ENCODE data around the gene C14orf132. TPM values are rescaled to one million over a fixed set of nuclear protein-coding genes. Genes with fewer than 3 reads are reported as not detected.
A peak's percentile ranks its signal among the peaks of the same experiment; 100 is the strongest.

The C14orf132 gene
- total RNA-seq, 4 donors from 2014 or later = 7.8 to 16.9 (median 15.0) TPM

DNA sequence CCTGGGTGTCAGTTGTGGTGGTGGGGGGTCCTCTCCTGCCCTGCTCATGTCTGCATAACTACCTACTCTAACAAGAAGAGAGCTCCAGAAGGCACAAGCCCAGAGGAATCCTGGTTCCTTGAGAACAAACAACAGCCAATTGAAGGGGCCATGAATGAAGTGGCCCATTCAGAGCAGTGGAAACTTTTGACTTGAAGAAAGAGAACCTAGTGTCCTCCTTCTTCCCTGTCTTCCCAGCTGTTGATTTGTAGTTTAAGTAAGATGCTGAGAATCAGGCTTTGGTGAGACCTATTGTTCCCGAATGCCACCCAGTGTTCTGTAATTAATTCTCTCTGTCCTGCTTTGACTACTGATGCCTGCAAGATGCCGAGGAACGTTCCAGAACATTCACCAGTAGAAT, 79.2 kb downstream of the C14orf132 start:
- no peaks in the 10 kb centered on the region for H3K36me3 ChIP-seq
- H3K4me1 ChIP-seq = peaks cover 0 to 39% (median 5%) of the 10 kb centered on the region in 4 donors
- no peak for DNase-seq (ENCODE audit: low spot score in 2 of 2)
- WGBS, 2 donors = 60 to 63% methylated on average over 3 of the region's 3 CpGs
- no peak overlapping the region for H3K27ac ChIP-seq
- no peak for TF ChIP-seq EP300 (IDR thresholded peaks at IDR 0.05)
- TF ChIP-seq POLR2A (IDR thresholded peaks at IDR 0.05) = no peak
- TF ChIP-seq, protein P1, sequence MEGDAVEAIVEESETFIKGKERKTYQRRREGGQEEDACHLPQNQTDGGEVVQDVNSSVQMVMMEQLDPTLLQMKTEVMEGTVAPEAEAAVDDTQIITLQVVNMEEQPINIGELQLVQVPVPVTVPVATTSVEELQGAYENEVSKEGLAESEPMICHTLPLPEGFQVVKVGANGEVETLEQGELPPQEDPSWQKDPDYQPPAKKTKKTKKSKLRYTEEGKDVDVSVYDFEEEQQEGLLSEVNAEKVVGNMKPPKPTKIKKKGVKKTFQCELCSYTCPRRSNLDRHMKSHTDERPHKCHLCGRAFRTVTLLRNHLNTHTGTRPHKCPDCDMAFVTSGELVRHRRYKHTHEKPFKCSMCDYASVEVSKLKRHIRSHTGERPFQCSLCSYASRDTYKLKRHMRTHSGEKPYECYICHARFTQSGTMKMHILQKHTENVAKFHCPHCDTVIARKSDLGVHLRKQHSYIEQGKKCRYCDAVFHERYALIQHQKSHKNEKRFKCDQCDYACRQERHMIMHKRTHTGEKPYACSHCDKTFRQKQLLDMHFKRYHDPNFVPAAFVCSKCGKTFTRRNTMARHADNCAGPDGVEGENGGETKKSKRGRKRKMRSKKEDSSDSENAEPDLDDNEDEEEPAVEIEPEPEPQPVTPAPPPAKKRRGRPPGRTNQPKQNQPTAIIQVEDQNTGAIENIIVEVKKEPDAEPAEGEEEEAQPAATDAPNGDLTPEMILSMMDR (IDR thresholded peaks at IDR 0.05) = no peak
- no peaks in the 10 kb centered on the region for H3K27me3 ChIP-seq
- peaks cover 0 to 5% (median 0%) of the 10 kb centered on the region in 4 donors for H3K9me3 ChIP-seq
- no peak overlapping the region for H3K4me3 ChIP-seq

DNA sequence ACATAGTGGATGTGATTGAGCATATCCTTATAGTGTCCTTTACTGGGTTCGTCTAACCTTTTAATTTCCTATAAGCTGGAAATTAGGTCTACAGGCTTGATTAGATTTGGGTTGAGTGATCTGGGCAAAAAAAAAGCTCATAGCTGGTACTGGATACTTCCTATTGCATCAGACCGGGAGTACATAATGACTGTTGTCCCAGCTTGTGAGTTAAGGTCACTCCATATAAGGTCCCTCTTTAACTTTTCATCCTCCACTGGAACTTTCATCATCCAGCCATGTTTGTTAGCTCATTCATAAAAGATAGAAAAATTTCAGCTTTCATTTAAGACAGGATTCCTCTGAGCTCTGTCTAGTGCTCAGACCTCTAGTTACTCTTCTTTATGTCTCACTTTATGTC, 80.8 kb downstream of the C14orf132 start:
- H3K9me3 ChIP-seq = peaks cover 0 to 5% (median 0%) of the 10 kb centered on the region in 4 donors
- peaks cover 0 to 39% (median 5%) of the 10 kb centered on the region in 4 donors for H3K4me1 ChIP-seq
- DNase-seq (ENCODE audit: low spot score in 2 of 2) = no peak
- 57 to 58% methylated on average over 2 of the region's 2 CpGs for WGBS, 2 donors
- H3K4me3 ChIP-seq = no peak overlapping the region
- H3K27me3 ChIP-seq = no peaks in the 10 kb centered on the region
- H3K27ac ChIP-seq = peak overlapping the region in 1 of 4 donors; percentile 1
- no peak for TF ChIP-seq POLR2A (IDR thresholded peaks at IDR 0.05)
- TF ChIP-seq EP300 (IDR thresholded peaks at IDR 0.05) = no peak
- TF ChIP-seq, protein P1 (IDR thresholded peaks at IDR 0.05) = no peak
- H3K36me3 ChIP-seq = no peaks in the 10 kb centered on the region

DNA sequence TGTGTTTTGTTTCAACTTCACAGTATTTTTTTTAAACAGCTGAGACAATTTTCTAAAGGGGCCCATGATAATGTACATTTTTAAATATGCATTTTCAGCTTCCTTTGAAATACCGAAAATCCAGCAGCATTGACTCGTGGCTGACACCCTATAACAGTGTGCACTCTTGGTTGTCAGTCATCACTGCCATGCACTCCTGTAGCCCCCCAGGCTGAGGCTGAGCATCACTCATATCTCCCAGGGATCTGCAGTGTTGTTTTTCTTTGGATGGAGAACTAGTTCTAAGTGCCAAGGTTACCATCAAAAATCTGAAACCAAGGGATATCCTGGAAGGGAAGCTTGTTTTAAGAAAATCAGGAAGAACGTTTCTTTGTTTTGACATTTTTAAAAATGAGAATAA, 81.2 kb downstream of the C14orf132 start:
- no peak overlapping the region for H3K4me3 ChIP-seq
- H3K36me3 ChIP-seq = no peaks in the 10 kb centered on the region
- TF ChIP-seq, protein P1 (IDR thresholded peaks at IDR 0.05) = no peak
- TF ChIP-seq POLR2A (IDR thresholded peaks at IDR 0.05) (no peak), EP300 (IDR thresholded peaks at IDR 0.05) (no peak)
- H3K9me3 ChIP-seq = peaks cover 0 to 5% (median 0%) of the 10 kb centered on the region in 4 donors
- DNase-seq (ENCODE audit: low spot score in 2 of 2) = no peak
- no peaks in the 10 kb centered on the region for H3K27me3 ChIP-seq
- peak overlapping the region in 1 of 4 donors; percentile 1 for H3K27ac ChIP-seq
- WGBS, 2 donors = 54 to 68% methylated on average over 3 of the region's 3 CpGs
- peaks cover 0 to 39% (median 5%) of the 10 kb centered on the region in 4 donors for H3K4me1 ChIP-seq

DNA sequence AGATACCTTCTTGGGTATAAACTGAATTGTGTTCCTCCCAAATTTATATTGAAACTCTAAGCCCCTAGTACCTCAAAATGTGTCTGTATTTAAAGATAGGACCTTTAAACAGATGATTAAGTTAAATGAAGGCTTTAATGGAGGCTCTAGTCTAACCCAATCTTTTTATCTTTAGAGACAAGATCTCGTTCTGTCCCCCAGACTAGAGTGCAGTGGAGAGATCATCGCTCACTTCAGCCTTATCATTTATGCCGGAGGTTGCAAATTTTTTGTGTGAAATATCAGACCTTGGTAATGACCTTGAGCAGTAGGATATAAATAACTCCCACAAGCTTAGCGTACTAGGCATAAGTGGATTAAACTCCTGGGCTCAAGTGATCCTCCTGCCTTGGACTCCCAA, 81.8 kb downstream of the C14orf132 start:
- no peaks in the 10 kb centered on the region for H3K27me3 ChIP-seq
- no peak for DNase-seq (ENCODE audit: low spot score in 2 of 2)
- peaks cover 0 to 5% (median 0%) of the 10 kb centered on the region in 4 donors for H3K9me3 ChIP-seq
- no peak overlapping the region for H3K4me3 ChIP-seq
- WGBS, 2 donors = 81 to 84% methylated on average over 4 of the region's 4 CpGs
- H3K36me3 ChIP-seq = no peaks in the 10 kb centered on the region
- peak overlapping the region in 1 of 4 donors; percentile 1 for H3K27ac ChIP-seq
- peaks cover 0 to 39% (median 5%) of the 10 kb centered on the region in 4 donors for H3K4me1 ChIP-seq
- TF ChIP-seq POLR2A (IDR thresholded peaks at IDR 0.05) = no peak
- TF ChIP-seq, protein P1 (IDR thresholded peaks at IDR 0.05) = no peak
- no peak for TF ChIP-seq EP300 (IDR thresholded peaks at IDR 0.05)

DNA sequence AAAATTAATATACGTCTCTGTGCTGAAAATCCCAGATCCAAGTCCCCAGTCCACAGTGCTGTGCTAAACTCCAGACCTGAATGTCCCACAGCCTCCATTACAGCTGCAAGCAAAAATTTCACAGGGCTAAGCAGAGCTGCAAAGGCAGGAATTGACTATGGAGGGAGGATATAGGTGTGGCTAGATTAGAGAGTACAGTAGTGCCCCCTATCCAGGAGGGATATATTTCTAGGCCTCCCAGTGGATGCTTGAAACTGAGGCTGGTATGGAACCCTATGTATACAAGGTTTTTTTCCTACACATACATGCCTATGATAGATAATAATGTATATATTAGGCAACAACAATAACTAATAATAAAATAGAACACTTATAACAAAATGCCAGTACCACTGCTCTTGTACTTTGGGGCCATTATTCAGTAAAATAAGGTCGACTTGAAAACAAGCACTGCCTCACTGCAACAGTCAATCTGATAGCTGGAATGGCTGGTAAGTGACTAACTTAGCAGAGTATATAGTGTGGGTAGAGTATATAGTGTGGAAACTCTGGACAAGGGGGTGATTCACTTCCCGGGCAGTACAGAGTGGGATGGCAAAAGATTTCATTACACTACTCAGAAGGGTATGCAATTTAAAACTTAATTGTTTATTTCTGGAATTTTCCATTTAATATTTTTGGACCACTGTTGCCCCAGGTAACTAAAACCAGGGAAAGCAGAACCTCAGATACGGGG, 82.7 kb downstream of the C14orf132 start:
- WGBS, 2 donors = 58 to 64% methylated on average over 4 of the region's 4 CpGs
- Histone ChIP-seq H3K36me3 (no peaks in the 10 kb centered on the region), H3K4me3 (no peak overlapping the region), H3K4me1 (peaks cover 0 to 36% (median 5%) of the 10 kb centered on the region in 4 donors), H3K27me3 (no peaks in the 10 kb centered on the region), H3K27ac (peak overlapping the region in 1 of 4 donors; percentile 32), H3K9me3 (peaks cover 0 to 5% (median 0%) of the 10 kb centered on the region in 4 donors)
- TF ChIP-seq POLR2A (IDR thresholded peaks at IDR 0.05) = no peak
- TF ChIP-seq EP300 (IDR thresholded peaks at IDR 0.05) = no peak
- TF ChIP-seq, protein P1 (IDR thresholded peaks at IDR 0.05) = no peak
- DNase-seq (ENCODE audit: low spot score in 2 of 2) = no peak
